ENCODE results near the gene KAT8.
A peak's percentile ranks its signal among the peaks of the same experiment; 100 is the strongest.
"Not testable (repeated sequence)": the region's sequence is repeated elsewhere in the genome, so short reads cannot be mapped to it uniquely, and the experiment has no call there.

KAT8 gene

DNA sequence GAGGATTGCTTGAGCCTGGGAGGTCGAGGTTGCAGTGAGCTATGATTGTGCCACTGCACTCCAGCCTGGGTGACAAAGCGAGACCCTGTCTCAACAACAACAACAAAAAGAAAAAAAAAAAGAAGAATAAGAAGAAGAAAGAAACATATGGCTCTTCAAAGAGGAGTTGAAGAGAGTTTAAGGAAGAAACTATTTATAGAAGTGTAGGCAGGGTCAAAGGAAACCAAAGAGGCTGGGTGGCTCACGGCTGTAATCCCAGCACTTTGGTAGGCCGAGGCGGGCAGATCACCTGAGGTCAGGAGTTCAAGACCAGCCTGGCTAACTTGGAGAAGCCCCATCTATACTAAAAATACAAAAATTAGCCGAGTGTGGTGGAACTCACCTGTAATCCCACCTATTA, 33.5 kb downstream of the KAT8 start:
- not testable (repeated sequence) for DNase-seq

DNA sequence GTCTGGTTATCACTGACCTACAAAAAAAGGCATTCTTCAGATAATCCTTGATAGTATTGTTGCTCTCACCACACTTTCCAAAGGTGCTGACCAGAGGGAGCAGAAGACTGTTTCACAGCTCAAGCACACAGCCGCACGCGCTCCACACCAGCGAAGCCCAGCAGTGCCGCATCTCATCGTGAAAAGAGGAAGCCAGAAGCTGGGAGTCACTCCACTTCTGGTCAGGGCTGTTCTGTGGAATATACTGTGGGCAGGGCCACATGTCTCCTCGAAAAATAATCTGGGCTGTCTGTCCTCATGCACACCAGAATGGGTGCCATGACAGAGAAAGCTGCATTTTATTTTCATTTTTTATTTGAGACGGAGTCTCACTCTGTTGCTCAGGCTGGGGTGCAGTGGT, 39.7 kb downstream of the KAT8 start:
- peak; percentile 81 for DNase-seq

DNA sequence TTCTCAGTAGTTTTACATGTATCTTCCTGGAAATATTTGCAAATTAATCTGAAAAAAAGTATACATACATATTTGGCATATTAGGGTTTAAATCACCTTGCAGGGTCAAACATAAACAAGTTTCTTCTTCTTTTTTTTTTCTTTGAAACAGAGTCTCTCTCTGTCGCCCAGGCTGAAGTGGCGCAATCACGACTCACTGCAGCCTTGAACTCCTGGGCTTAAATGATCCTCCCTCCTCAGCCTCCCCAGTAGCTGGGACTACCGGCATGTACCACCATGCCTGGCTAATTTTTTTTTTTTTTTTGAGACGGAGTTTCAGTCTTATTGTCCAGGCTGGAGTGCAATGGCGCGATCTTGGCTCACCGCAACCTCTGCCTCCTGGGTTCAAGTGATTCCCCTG, 49.9 kb downstream of the KAT8 start:
- DNase-seq = no peak

DNA sequence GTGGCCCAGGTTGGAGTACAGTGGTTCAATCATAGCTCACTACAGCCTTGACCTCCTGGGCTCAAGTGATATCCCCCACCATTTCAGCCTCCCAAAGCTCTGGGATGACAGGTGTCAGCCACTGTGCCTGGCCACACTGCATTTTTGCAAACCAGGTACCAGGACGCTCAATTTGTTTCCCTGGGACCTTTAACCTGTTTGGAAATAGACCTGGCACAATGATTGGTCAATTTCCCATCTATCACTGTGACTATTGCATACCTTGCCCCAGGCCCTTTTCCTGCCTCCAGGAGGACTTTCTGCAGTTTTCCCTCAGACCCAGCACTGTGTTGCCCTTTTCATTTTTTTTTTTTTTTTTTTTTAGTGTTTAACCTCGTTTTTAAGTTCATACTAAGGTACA, 51.4 kb downstream of the KAT8 start:
- DNase-seq = no peak

DNA sequence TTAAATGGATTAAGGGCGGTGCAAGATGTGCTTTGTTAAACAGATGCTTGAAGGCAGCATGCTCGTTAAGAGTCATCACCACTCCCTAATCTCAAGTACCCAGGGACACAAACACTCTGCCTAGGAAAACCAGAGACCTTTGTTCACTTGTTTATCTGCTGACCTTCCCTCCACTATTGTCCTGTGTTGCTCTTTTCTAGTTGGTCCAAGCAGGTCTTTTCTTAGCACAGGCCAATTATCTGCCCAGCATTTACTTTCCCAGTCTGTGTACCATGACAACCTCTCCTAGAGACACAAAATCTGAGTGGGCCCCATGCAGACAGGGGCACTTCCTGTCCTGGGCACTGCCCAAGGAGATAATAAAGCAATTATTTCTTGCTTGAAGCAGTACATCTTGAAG, 52.6 kb downstream of the KAT8 start:
- DNase-seq = not testable (repeated sequence)

DNA sequence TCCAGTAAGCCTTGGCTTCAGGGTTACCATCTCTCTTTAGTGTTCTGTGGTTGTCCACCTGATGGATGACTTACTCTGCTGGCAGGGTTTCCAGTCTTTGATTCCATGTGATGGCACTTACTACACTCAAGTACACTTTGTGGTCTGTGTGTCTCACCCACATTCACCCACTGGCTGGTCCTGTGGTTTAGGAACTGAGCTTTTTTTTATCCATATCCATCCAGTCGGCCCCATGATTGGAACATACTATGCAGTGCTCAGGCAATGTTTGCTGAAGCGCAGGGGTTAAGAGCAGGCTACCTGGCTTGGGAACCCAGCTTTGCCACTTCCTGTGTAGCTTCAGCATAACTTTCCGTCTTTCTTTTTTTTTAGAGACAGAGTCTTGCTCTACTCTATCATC, 59.7 kb downstream of the KAT8 start:
- peak; percentile 64 for DNase-seq

DNA sequence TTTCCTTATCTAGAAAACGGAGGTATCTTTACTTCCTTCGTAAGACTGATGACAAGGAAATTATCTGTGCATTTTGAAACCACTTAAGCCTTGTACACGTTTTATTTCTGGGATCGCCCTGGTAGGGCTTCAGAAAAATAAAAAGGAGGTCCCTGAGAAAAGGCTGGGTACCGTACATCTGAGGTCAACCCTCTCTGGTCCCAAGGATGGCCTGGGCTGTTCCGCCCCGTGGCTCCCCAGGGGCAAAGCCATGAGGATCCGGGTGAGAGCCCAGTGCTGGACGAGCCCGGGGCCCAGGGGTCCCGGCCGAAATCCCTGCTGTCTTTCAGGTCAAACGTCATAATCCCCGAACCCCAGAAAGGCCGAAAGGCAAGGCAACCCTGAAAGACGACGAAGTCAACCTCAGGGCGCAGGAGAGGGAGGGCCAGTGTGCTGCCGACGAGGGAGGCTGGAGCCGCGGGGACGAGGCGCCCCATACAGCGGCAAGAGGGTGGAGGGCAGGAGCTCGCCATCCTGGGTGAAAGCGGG, 61.8 kb downstream of the KAT8 start:
- no peak for DNase-seq

DNA sequence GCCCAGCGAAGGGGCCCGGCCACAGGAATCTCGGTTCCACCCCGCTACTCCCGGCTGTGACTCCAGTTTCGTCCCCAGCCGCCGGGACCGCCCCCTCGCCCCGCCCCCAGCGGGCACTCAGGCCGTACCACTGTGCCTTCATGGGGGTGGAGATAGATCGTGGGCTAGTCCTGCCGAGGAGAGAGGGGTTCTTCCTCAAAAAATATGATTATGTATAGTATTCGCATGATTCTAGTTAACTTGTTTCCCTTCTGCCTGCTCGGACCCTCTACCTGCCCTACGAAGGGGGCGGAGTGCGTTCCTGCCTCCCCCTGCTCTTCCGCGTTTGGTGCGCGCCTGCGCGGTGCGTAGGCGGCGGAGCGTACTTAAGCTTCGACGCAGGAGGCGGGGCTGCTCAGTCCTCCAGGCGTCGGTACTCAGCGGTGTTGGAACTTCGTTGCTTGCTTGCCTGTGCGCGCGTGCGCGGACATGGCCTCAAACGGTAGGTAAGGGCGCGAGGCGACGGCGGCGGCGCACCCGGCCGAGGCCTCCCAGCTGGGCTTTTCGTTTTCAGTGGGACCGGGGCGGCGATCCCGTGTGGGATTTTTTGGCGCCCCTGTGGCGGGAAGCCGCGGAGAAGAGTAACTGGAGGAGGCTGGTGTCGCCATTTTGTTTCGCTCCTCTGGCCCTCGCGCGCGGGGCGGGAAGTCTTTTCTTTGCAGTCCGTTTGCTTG, 62.4 kb downstream of the KAT8 start, which contains the start of gene FUS:
Gene FUS, plus strand, starts transcription at position 393 of the 713 bp plus-strand sequence. Its CDS starts 76 bp downstream, at position 469.
- peak; percentile 95 for DNase-seq

Measured in suppressor macrophage treated with lipopolysaccharide for 4 hours (primary cell).